ENCODE measurements around the gene HSPB3.

Gene HSPB3, protein sequence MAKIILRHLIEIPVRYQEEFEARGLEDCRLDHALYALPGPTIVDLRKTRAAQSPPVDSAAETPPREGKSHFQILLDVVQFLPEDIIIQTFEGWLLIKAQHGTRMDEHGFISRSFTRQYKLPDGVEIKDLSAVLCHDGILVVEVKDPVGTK

DNA sequence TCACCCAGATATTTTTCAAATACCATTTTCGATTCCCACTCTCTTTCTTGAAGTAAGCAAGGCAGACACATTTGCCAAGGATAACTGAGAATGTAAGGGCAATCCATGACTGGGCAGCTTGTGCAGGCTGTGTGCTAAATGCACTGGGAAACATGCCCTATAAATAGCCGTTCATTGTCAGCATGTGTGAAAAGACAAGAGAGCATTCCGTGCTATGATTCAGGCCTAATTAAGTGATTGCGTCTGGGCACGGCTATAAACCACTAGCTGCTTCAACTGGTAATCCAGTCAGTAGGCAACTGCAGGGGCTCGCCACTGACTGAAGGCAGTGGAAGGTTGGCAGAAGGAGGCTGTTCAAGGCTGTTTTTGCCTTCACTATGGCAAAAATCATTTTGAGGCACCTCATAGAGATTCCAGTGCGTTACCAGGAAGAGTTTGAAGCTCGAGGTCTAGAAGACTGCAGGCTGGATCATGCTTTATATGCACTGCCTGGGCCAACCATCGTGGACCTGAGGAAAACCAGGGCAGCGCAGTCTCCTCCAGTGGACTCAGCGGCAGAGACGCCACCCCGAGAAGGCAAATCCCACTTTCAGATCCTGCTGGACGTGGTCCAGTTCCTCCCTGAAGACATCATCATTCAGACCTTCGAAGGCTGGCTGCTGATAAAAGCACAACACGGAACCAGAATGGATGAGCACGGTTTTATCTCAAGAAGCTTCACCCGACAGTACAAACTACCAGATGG is at the start of gene HSPB3:
TSS of gene HSPB3 (plus strand) at position 287 of the 745 bp plus-strand sequence. CDS start at position 378, 91 bp downstream.
- H3K4me3 Mint-ChIP-seq: peak within 1 kb of the TSS; percentile 47 to 98 (median 84)
- H3K27ac Mint-ChIP-seq: peak within 1 kb of the TSS; percentile 76 to 93 (median 77)
- H3K4me1 Mint-ChIP-seq: peaks cover 28% of the 10 kb centered on the region
- H3K27me3 Mint-ChIP-seq (ENCODE audit: low read depth): no peaks in the 10 kb centered on the region
- peaks cover 5% of the 10 kb centered on the region for H3K9me3 Mint-ChIP-seq
- no peaks in the 10 kb centered on the region for H3K36me3 Mint-ChIP-seq (ENCODE audit: low read depth)
- TF ChIP-seq, protein P1, sequence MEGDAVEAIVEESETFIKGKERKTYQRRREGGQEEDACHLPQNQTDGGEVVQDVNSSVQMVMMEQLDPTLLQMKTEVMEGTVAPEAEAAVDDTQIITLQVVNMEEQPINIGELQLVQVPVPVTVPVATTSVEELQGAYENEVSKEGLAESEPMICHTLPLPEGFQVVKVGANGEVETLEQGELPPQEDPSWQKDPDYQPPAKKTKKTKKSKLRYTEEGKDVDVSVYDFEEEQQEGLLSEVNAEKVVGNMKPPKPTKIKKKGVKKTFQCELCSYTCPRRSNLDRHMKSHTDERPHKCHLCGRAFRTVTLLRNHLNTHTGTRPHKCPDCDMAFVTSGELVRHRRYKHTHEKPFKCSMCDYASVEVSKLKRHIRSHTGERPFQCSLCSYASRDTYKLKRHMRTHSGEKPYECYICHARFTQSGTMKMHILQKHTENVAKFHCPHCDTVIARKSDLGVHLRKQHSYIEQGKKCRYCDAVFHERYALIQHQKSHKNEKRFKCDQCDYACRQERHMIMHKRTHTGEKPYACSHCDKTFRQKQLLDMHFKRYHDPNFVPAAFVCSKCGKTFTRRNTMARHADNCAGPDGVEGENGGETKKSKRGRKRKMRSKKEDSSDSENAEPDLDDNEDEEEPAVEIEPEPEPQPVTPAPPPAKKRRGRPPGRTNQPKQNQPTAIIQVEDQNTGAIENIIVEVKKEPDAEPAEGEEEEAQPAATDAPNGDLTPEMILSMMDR (IDR thresholded peaks at IDR 0.05; ENCODE audit: unreplicated experiment in 3 of 3): no peak

DNA sequence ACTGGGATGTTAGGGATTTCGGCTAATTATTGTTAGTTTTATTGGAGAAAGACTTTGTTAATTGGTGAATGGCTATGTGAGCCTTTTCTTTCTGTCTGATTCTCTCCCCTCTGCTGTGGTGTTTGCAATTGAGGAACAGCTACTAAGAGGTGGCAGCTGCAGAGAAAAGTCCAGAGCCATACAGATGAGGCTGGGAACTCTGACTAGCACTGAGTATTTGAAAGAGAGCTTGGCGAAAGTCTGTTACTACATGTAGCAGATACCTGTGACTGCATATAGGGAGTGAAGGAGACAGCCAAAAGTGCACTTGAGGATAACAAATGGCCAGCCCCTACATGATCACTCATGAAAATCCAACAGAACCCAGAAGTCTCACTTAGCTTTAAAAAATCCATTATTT is 44.3 kb upstream of the HSPB3 start:
- Mint-ChIP-seq H3K36me3 (ENCODE audit: low read depth) (no peaks in the 10 kb centered on the region), H3K4me3 (no peak overlapping the region), H3K27ac (no peak overlapping the region), H3K4me1 (no peaks in the 10 kb centered on the region), H3K9me3 (no peaks in the 10 kb centered on the region), H3K27me3 (ENCODE audit: low read depth) (no peaks in the 10 kb centered on the region)
- TF ChIP-seq, protein P1 (IDR thresholded peaks at IDR 0.05; ENCODE audit: unreplicated experiment in 3 of 3): no peak

DNA sequence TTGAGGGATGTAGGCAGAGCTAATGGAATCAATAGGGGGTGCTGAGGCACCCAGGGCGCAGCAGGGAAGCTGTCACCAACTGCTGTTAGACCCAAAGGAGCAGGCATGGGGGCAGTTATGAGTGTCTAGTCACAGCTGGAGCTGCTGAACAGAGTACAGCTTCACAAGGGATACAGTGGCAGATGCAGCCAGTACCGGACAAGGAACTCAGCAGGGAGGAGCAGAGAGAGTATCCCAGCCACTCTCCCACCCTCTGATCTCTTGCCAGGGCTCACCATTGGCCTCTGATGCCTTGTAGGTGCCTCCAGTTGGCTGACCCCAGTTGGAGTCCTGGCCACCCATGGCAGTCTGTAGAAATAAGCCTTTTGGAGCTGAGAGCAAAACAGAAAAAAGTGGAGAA is 42.6 kb upstream of the HSPB3 start:
- Mint-ChIP-seq H3K9me3 (no peaks in the 10 kb centered on the region), H3K27ac (no peak overlapping the region), H3K27me3 (ENCODE audit: low read depth) (no peaks in the 10 kb centered on the region), H3K4me3 (no peak overlapping the region), H3K4me1 (no peaks in the 10 kb centered on the region), H3K36me3 (ENCODE audit: low read depth) (no peaks in the 10 kb centered on the region)
- TF ChIP-seq, protein P1 (IDR thresholded peaks at IDR 0.05; ENCODE audit: unreplicated experiment in 3 of 3): no peak

DNA sequence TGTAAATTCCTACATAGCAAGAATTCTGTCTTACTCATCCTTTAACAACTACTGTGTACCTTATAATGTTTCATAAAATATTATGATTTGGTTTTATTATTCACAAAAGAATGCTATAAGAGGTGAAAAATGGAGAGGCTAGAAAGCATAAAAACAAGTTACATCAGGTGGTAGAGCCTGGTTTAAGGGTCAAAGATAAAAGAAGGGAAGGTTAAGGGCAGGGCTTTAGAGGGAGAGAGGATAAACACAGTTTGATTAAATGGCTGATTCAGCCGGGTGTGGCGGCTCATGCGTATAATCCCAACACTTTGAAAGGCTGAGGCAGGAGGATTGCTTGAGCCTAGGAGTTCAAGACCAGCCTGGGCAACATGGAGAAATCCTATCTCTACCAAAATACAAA is 40.4 kb upstream of the HSPB3 start:
- Mint-ChIP-seq H3K4me3 (no peak overlapping the region), H3K36me3 (ENCODE audit: low read depth) (no peaks in the 10 kb centered on the region), H3K27ac (no peak overlapping the region), H3K9me3 (peaks cover 4% of the 10 kb centered on the region), H3K4me1 (no peaks in the 10 kb centered on the region), H3K27me3 (ENCODE audit: low read depth) (no peaks in the 10 kb centered on the region)
- TF ChIP-seq, protein P1 (IDR thresholded peaks at IDR 0.05; ENCODE audit: unreplicated experiment in 3 of 3): no peak

DNA sequence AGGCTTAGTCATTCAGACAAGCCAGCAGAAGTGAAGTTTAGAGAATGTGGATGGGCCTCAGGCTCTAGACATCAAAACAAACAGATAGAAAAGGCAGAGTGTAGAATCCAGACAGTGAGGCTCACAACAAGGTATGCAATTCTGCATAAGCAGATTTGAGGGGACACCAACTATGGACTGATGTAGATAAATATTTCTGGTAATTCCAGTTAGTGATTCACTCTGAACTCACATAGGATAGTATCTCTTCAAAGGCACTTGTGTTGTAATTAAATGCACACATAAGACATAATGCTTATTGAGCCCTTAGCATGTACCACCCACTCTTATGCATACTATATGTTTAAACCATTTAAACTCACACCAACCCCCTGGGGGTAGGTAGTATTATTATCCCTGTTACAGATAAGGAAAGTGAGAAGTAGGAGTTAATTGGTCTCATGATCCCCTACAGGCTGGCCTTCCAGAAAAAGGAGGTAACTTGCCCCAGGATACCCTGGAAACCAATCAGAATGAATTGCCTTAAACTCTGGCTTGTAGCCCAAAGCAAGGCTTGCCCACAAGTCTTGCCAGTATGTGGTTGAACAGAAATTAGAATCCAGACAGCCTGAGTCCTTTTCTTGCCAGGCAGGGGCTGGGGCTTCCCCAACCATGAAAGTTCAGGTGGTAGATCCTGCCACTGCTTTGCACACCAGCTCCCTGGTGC is 39.5 kb upstream of the HSPB3 start:
- H3K9me3 Mint-ChIP-seq: peaks cover 4% of the 10 kb centered on the region
- H3K36me3 Mint-ChIP-seq (ENCODE audit: low read depth): no peaks in the 10 kb centered on the region
- H3K4me1 Mint-ChIP-seq: no peaks in the 10 kb centered on the region
- no peak overlapping the region for H3K27ac Mint-ChIP-seq
- H3K4me3 Mint-ChIP-seq: no peak overlapping the region
- no peaks in the 10 kb centered on the region for H3K27me3 Mint-ChIP-seq (ENCODE audit: low read depth)
- TF ChIP-seq, protein P1 (IDR thresholded peaks at IDR 0.05; ENCODE audit: unreplicated experiment in 3 of 3): no peak

All from nephron (organoid).